Thyroid gland (tissue), 4 donors: ENCODE measurements around the gene CGB3. TPM values are rescaled to one million over a fixed set of nuclear protein-coding genes. Genes with fewer than 3 reads are reported as not detected.

Experiments used
- DNase-seq, 2 donors: peaks; one replicate each; pipeline ENCODE4 v3.0.0-alpha.2; 2019
- H3K27ac ChIP-seq, 3 donors: fragments of 200-600 bp; sonication (generic); 1 replicate in 2 of 3; 2 replicates in 1 of 3; pipeline ENCODE4 v1.5.1; 2016 to 2019; ENCODE audit warnings: mild to moderate bottlenecking in 1 of 3, moderate library complexity in 1 of 3
- H3K27me3 ChIP-seq: fragments of 200-600 bp; sonication (generic); one replicate; pipeline ENCODE4 v1.5.1; 2019
- H3K36me3 ChIP-seq, 2 donors: fragments of 200-600 bp; sonication (generic); one replicate each; pipeline ENCODE4 v1.5.1; 2016 to 2019
- H3K4me1 ChIP-seq, 2 donors: fragments of 200-600 bp; sonication (generic); one replicate each; pipeline ENCODE4 v1.5.1; 2017 to 2019
- H3K4me3 ChIP-seq, 3 donors: fragments of 200-600 bp; sonication (generic); replicated peaks in 1 of 3; 1 replicate in 2 of 3; 2 replicates in 1 of 3; pipeline ENCODE4 v1.5.1; 2016; ENCODE audit warnings: mild to moderate bottlenecking in 1 of 3
- H3K9me3 ChIP-seq: fragments of 200-600 bp; sonication (generic); one replicate; pipeline ENCODE4 v1.5.1; 2017
- CTCF ChIP-seq, 6 experiments: fragments of 200-600 bp in 3 of 6; fragments of 450-650 bp in 3 of 6; sonication (generic) in 3 of 6; IDR thresholded peaks; one replicate each; pipeline ENCODE4 v1.5.1; 2016 to 2019; ENCODE audit warnings: antibody characterized with exemption in 6 of 6, mild to moderate bottlenecking in 2 of 6, inconsistent platforms in 1 of 6, moderate library complexity in 1 of 6
- POLR2A ChIP-seq, 2 donors: fragments of 450-650 bp; IDR thresholded peaks; one replicate each; pipeline ENCODE4 v1.6.1; 2017; ENCODE audit warnings: antibody characterized with exemption in 2 of 2, mild to moderate bottlenecking in 2 of 2, moderate library complexity in 1 of 2
- WGBS, 2 donors: methylation state at CpG; one replicate each; pipeline ENCODE4 v1.1.5; 2017; 5-methylcytosine and 5-hydroxymethylcytosine counted together
- intact Hi-C: fragments of 100-400 bp; cut with DNase I; formaldehyde crosslinking; loops from one replicate; pipeline ENCODE4 v1.15.1; 2023
- total RNA-seq, 4 donors: library from RNA; depleted of rRNA; stranded (reverse); fragments of >200 nt; gene quantifications; one replicate each; pipeline ENCODE4 v1.2.3, GENCODE V29; 2016

CGB3 gene
- total RNA-seq, 4 donors from 2014 or later = not detected

GRCh38 chr19:48990400-48990799, 33.7 kb downstream of the CGB3 start:
- Histone ChIP-seq H3K4me1 (peaks cover 20 to 23% of the 10 kb centered on the region in 2 donors), H3K36me3 (peaks cover under 1 to 14% of the 10 kb centered on the region in 2 donors), H3K9me3 (no peaks in the 10 kb centered on the region), H3K27me3 (no peaks in the 10 kb centered on the region), H3K27ac (no peak overlapping the region), H3K4me3 (no peak overlapping the region)
- DNase-seq = no peak
- no peak for TF ChIP-seq POLR2A (IDR thresholded peaks at IDR 0.05)
- no peak for TF ChIP-seq CTCF (IDR thresholded peaks at IDR 0.05)
- WGBS, 2 donors = 73 to 79% methylated on average over 4 of the region's 4 CpGs
- intact Hi-C loops = no loop called here

- H3K9me3 ChIP-seq = no peaks in the 10 kb centered on the region
- no peak overlapping the region for H3K4me3 ChIP-seq
- peaks cover 20 to 21% of the 10 kb centered on the region in 2 donors for H3K4me1 ChIP-seq
- H3K27me3 ChIP-seq = no peaks in the 10 kb centered on the region
- no peak for TF ChIP-seq POLR2A (IDR thresholded peaks at IDR 0.05)
- no peak for TF ChIP-seq CTCF (IDR thresholded peaks at IDR 0.05)
- H3K27ac ChIP-seq = no peak overlapping the region
- no peak for DNase-seq
- WGBS, 2 donors = 84 to 88% methylated on average over 15 to 17 of the region's 17 CpGs
- H3K36me3 ChIP-seq = peaks cover 7 to 20% of the 10 kb centered on the region in 2 donors
- intact Hi-C loops = no loop called here
Observed at GRCh38 chr19:48989701-48990291, 34.3 kb downstream of the CGB3 start.

- WGBS, 2 donors = 94 to 98% methylated on average over 9 of the region's 9 CpGs
- DNase-seq = no peak
- Histone ChIP-seq H3K4me3 (no peak overlapping the region), H3K9me3 (no peaks in the 10 kb centered on the region), H3K4me1 (peaks cover 12% of the 10 kb centered on the region in 2 donors), H3K36me3 (peaks cover 12 to 30% of the 10 kb centered on the region in 2 donors), H3K27me3 (no peaks in the 10 kb centered on the region), H3K27ac (no peak overlapping the region)
- TF ChIP-seq POLR2A (IDR thresholded peaks at IDR 0.05) = no peak
- no peak for TF ChIP-seq CTCF (IDR thresholded peaks at IDR 0.05)
- intact Hi-C loops = no loop called here
Observed at GRCh38 chr19:48988860-48989259, 35.3 kb downstream of the CGB3 start.

- Histone ChIP-seq H3K4me3 (no peak overlapping the region), H3K9me3 (no peaks in the 10 kb centered on the region), H3K36me3 (peaks cover 12 to 32% of the 10 kb centered on the region in 2 donors), H3K27ac (no peak overlapping the region), H3K4me1 (peaks cover 12% of the 10 kb centered on the region in 2 donors), H3K27me3 (no peaks in the 10 kb centered on the region)
- DNase-seq = no peak
- TF ChIP-seq POLR2A (IDR thresholded peaks at IDR 0.05) = no peak
- intact Hi-C loops = no loop called here
- 95 to 97% methylated on average over 7 of the region's 7 CpGs for WGBS, 2 donors
Observed at GRCh38 chr19:48988286-48988685, 35.8 kb downstream of the CGB3 start.

- intact Hi-C loops = no loop called here
- Histone ChIP-seq H3K36me3 (peaks cover 12 to 32% of the 10 kb centered on the region in 2 donors), H3K4me1 (peaks cover 12% of the 10 kb centered on the region in 2 donors), H3K4me3 (no peak overlapping the region), H3K27me3 (no peaks in the 10 kb centered on the region), H3K9me3 (no peaks in the 10 kb centered on the region), H3K27ac (no peak overlapping the region)
- 85 to 92% methylated on average over 7 of the region's 7 CpGs for WGBS, 2 donors
- DNase-seq = no peak
- TF ChIP-seq POLR2A (IDR thresholded peaks at IDR 0.05) (no peak), CTCF (IDR thresholded peaks at IDR 0.05) (no peak)
Observed at GRCh38 chr19:48987323-48987722, 36.8 kb downstream of the CGB3 start.
